GM12873 (cell line): ENCODE measurements around the gene NINJ1.

ENCODE experiments used
- CTCF ChIP-seq: IDR thresholded peaks from 2 replicates; pipeline ENCODE4 v1.5.1; 2012; ENCODE audit warnings: low read depth, mild to moderate bottlenecking, moderate library complexity, low read length, control low read depth; ENCODE audit not compliant: insufficient read depth; ENCODE audit errors: missing control alignments

Gene NINJ1

GRCh38 chr9:93143830-93144530 is 9.9 kb upstream of the NINJ1 start:
- no peak for TF ChIP-seq CTCF

- TF ChIP-seq CTCF = no peak
These were observed 7.9 kb upstream of the NINJ1 start for GRCh38 chr9:93141771-93142483.

- no peak for TF ChIP-seq CTCF
These were observed 5.5 kb upstream of the NINJ1 start for GRCh38 chr9:93139365-93140182.

GRCh38 chr9:93138171-93138764 is 4.2 kb upstream of the NINJ1 start:
- TF ChIP-seq CTCF = no peak

GRCh38 chr9:93137362-93137761 is 3.3 kb upstream of the NINJ1 start:
- no peak for TF ChIP-seq CTCF

GRCh38 chr9:93136011-93136440 is 2.0 kb upstream of the NINJ1 start:
- no peak for TF ChIP-seq CTCF
